ENCODE results near the gene ZNF692.
A peak's percentile ranks its signal among the peaks of the same experiment; 100 is the strongest.
"Not testable (repeated sequence)": the region's sequence is repeated elsewhere in the genome, so short reads cannot be mapped to it uniquely, and the experiment has no call there.

Gene ZNF692

GRCh38 chr1:248843687-248844086 lies 15.2 kb downstream of the ZNF692 start:
- H3K9me3 ChIP-seq (ENCODE audit: insufficient read depth, low read depth, low read length) = no peaks in the 10 kb centered on the region
- no peak overlapping the region for H3K27ac ChIP-seq (ENCODE audit: low read length)
- no peak overlapping the region for H3K4me3 ChIP-seq (ENCODE audit: low read length)
- no peak overlapping the region for H3K9ac ChIP-seq (ENCODE audit: low read depth, low read length)
- H3K27me3 ChIP-seq (ENCODE audit: insufficient read depth, low read length) = no peaks in the 10 kb centered on the region
- no peaks in the 10 kb centered on the region for H3K4me1 ChIP-seq (ENCODE audit: insufficient read depth, low read length)
- H3K36me3 ChIP-seq (ENCODE audit: insufficient read depth, low read depth, low read length) = peaks cover 40% of the 10 kb centered on the region

GRCh38 chr1:248842781-248843331 lies 16.0 kb downstream of the ZNF692 start:
- H3K27me3 ChIP-seq (ENCODE audit: insufficient read depth, low read length) = no peaks in the 10 kb centered on the region
- H3K4me1 ChIP-seq (ENCODE audit: insufficient read depth, low read length) = no peaks in the 10 kb centered on the region
- H3K36me3 ChIP-seq (ENCODE audit: insufficient read depth, low read depth, low read length) = peaks cover 38% of the 10 kb centered on the region
- H3K9me3 ChIP-seq (ENCODE audit: insufficient read depth, low read depth, low read length) = no peaks in the 10 kb centered on the region
- H3K4me3 ChIP-seq (ENCODE audit: low read length) = no peak overlapping the region
- no peak overlapping the region for H3K9ac ChIP-seq (ENCODE audit: low read depth, low read length)
- no peak overlapping the region for H3K27ac ChIP-seq (ENCODE audit: low read length)

- Histone ChIP-seq H3K9ac (ENCODE audit: low read depth, low read length) (no peak overlapping the region), H3K36me3 (ENCODE audit: insufficient read depth, low read depth, low read length) (peaks cover 34% of the 10 kb centered on the region), H3K27ac (ENCODE audit: low read length) (no peak overlapping the region), H3K27me3 (ENCODE audit: insufficient read depth, low read length) (no peaks in the 10 kb centered on the region), H3K4me1 (ENCODE audit: insufficient read depth, low read length) (no peaks in the 10 kb centered on the region), H3K4me3 (ENCODE audit: low read length) (no peak overlapping the region), H3K9me3 (ENCODE audit: insufficient read depth, low read depth, low read length) (no peaks in the 10 kb centered on the region)
Observed at GRCh38 chr1:248841702-248842395, 17.0 kb downstream of the ZNF692 start.

GRCh38 chr1:248840946-248841345 lies 17.9 kb downstream of the ZNF692 start:
- H3K9me3 ChIP-seq (ENCODE audit: insufficient read depth, low read depth, low read length) = no peaks in the 10 kb centered on the region
- no peak overlapping the region for H3K27ac ChIP-seq (ENCODE audit: low read length)
- H3K9ac ChIP-seq (ENCODE audit: low read depth, low read length) = no peak overlapping the region
- peaks cover 25% of the 10 kb centered on the region for H3K36me3 ChIP-seq (ENCODE audit: insufficient read depth, low read depth, low read length)
- peaks cover 3% of the 10 kb centered on the region; the same call in 1 of the 2 replicates for H3K27me3 ChIP-seq (ENCODE audit: insufficient read depth, low read length)
- H3K4me1 ChIP-seq (ENCODE audit: insufficient read depth, low read length) = no peaks in the 10 kb centered on the region
- no peak overlapping the region for H3K4me3 ChIP-seq (ENCODE audit: low read length)

- Histone ChIP-seq H3K4me1 (ENCODE audit: insufficient read depth, low read length) (no peaks in the 10 kb centered on the region), H3K36me3 (ENCODE audit: insufficient read depth, low read depth, low read length) (peaks cover 7% of the 10 kb centered on the region), H3K4me3 (ENCODE audit: low read length) (peak overlapping the region; percentile 86), H3K9ac (ENCODE audit: low read depth, low read length) (peak overlapping the region; percentile 85; the same call in 1 of the 2 replicates), H3K9me3 (ENCODE audit: insufficient read depth, low read depth, low read length) (no peaks in the 10 kb centered on the region), H3K27me3 (ENCODE audit: insufficient read depth, low read length) (peaks cover 11% of the 10 kb centered on the region; the same call in 1 of the 2 replicates), H3K27ac (ENCODE audit: low read length) (peak overlapping the region; percentile 75)
Observed at GRCh38 chr1:248839168-248839555, 19.7 kb downstream of the ZNF692 start.

DNA sequence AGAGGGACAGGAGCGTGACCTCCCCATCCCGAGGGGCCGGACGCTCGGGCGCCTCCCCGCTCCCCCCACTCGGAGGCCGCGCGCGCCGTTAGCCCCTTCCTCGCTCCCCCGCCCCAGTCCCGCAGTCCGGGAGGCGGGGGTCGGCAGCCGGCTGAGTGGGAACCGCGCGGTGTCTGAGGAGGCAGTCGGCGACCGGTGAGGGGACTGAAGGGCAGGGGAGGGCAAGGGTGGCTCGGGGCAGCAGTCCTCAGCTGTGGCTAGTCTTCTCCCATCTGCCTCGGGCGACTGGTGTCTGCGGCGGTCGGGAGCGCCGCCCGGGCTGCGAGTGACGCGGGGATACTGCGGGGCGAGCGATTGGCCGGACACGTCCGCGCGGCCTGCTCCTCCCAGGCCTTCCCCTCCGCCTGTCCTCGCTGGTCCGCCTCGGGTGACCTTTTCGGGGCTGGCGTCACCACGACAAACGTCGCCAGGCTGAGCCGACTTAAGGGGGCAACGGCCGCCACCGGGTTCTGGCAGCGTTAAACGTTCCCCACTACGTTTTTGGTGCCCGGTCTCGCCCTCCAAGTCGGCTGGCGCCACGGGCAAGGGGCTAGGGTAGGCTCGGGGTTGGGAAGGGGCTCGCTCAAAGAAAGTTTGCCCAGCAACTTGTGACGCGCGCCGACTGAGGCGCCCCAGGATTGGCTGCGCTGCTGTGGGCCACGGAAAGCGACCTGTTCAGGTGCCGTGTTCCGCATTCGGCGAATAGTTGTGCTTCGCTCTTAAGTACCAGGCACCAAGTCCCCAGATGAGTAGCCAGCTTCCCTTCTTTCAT lies 20.3 kb downstream of the ZNF692 start:
- Histone ChIP-seq H3K4me1 (ENCODE audit: insufficient read depth, low read length) (no peaks in the 10 kb centered on the region), H3K36me3 (ENCODE audit: insufficient read depth, low read depth, low read length) (peaks cover 7% of the 10 kb centered on the region; the same call in 1 of the 2 replicates), H3K27me3 (ENCODE audit: insufficient read depth, low read length) (peaks cover 12% of the 10 kb centered on the region; the same call in 1 of the 2 replicates), H3K9ac (ENCODE audit: low read depth, low read length) (peak overlapping the region; percentile 85), H3K4me3 (ENCODE audit: low read length) (peak overlapping the region; percentile 86), H3K9me3 (ENCODE audit: insufficient read depth, low read depth, low read length) (no peaks in the 10 kb centered on the region), H3K27ac (ENCODE audit: low read length) (peak overlapping the region; percentile 75)

GRCh38 chr1:248837781-248838356 lies 21.0 kb downstream of the ZNF692 start, which contains the start of gene ZNF672:
ZNF672 (plus strand) TSS chr1:248838224; CDS start chr1:248847275, 9,051 bp downstream.
- Histone ChIP-seq H3K4me3 (ENCODE audit: low read length) (peak within 1 kb of the TSS; percentile 86), H3K27ac (ENCODE audit: low read length) (peak within 1 kb of the TSS; percentile 75), H3K27me3 (ENCODE audit: insufficient read depth, low read length) (peaks cover 12% of the 10 kb centered on the region; the same call in 1 of the 2 replicates), H3K9ac (ENCODE audit: low read depth, low read length) (peak within 1 kb of the TSS; percentile 85), H3K4me1 (ENCODE audit: insufficient read depth, low read length) (no peaks in the 10 kb centered on the region), H3K9me3 (ENCODE audit: insufficient read depth, low read depth, low read length) (no peaks in the 10 kb centered on the region), H3K36me3 (ENCODE audit: insufficient read depth, low read depth, low read length) (peaks cover 4% of the 10 kb centered on the region; the same call in 1 of the 2 replicates)

- peak overlapping the region; percentile 86 for H3K4me3 ChIP-seq (ENCODE audit: low read length)
- H3K27ac ChIP-seq (ENCODE audit: low read length) = peak overlapping the region; percentile 25
- H3K9ac ChIP-seq (ENCODE audit: low read depth, low read length) = peak overlapping the region; percentile 82; the same call in 1 of the 2 replicates
- peaks cover 12% of the 10 kb centered on the region; the same call in 1 of the 2 replicates for H3K27me3 ChIP-seq (ENCODE audit: insufficient read depth, low read length)
- no peaks in the 10 kb centered on the region for H3K36me3 ChIP-seq (ENCODE audit: insufficient read depth, low read depth, low read length)
- H3K4me1 ChIP-seq (ENCODE audit: insufficient read depth, low read length) = no peaks in the 10 kb centered on the region
- no peaks in the 10 kb centered on the region for H3K9me3 ChIP-seq (ENCODE audit: insufficient read depth, low read depth, low read length)
Observed at GRCh38 chr1:248837045-248837780, 21.7 kb downstream of the ZNF692 start.

- no peak overlapping the region for H3K27ac ChIP-seq (ENCODE audit: low read length)
- H3K27me3 ChIP-seq (ENCODE audit: insufficient read depth, low read length) = peaks cover 12% of the 10 kb centered on the region; the same call in 1 of the 2 replicates
- no peak overlapping the region for H3K9ac ChIP-seq (ENCODE audit: low read depth, low read length)
- H3K4me1 ChIP-seq (ENCODE audit: insufficient read depth, low read length) = no peaks in the 10 kb centered on the region
- no peaks in the 10 kb centered on the region for H3K36me3 ChIP-seq (ENCODE audit: insufficient read depth, low read depth, low read length)
- H3K9me3 ChIP-seq (ENCODE audit: insufficient read depth, low read depth, low read length) = no peaks in the 10 kb centered on the region
- no peak overlapping the region for H3K4me3 ChIP-seq (ENCODE audit: low read length)
Observed at GRCh38 chr1:248834343-248834940, 24.4 kb downstream of the ZNF692 start.

DNA sequence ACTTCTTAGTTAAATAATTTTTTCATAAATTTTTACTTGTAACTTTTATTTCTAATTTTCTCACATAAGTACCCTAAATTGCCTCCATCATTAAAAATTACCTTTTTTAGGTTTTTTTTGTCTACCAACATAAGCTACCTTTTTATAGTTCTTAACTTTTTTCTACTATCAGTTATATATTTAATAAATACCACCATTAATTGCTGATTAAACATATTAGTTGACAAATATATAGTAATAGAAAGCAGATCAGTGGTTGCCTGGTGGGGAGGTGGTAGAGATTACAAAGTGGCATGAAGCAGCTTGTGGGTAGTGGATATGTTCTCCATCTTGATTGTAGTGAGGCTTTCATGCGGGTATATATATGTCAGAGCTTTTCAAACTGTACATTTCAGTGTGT lies 27.0 kb downstream of the ZNF692 start:
- no peak overlapping the region for H3K27ac ChIP-seq (ENCODE audit: low read length)

GRCh38 chr1:248830718-248831017 lies 28.2 kb downstream of the ZNF692 start:
- not testable (repeated sequence) for H3K4me3 ChIP-seq (ENCODE audit: low read length); H3K9me3 ChIP-seq (ENCODE audit: insufficient read depth, low read depth, low read length); H3K4me1 ChIP-seq (ENCODE audit: insufficient read depth, low read length); H3K27ac ChIP-seq (ENCODE audit: low read length); H3K27me3 ChIP-seq (ENCODE audit: insufficient read depth, low read length); H3K36me3 ChIP-seq (ENCODE audit: insufficient read depth, low read depth, low read length); H3K9ac ChIP-seq (ENCODE audit: low read depth, low read length)

More for the DNA sequence above, 27.0 kb downstream of the ZNF692 start:
- Histone ChIP-seq H3K4me3 (ENCODE audit: low read length) (no peak overlapping the region), H3K27me3 (ENCODE audit: insufficient read depth, low read length) (peaks cover 12% of the 10 kb centered on the region; the same call in 1 of the 2 replicates), H3K9me3 (ENCODE audit: insufficient read depth, low read depth, low read length) (no peaks in the 10 kb centered on the region), H3K9ac (ENCODE audit: low read depth, low read length) (no peak overlapping the region), H3K36me3 (ENCODE audit: insufficient read depth, low read depth, low read length) (no peaks in the 10 kb centered on the region), H3K4me1 (ENCODE audit: insufficient read depth, low read length) (no peaks in the 10 kb centered on the region)

All from iPS-20b (cell line).